WTC11 (cell line): Measurements from ENCODE around the gene CBR1. TPM values are rescaled to one million over a fixed set of nuclear protein-coding genes. Genes with fewer than 3 reads are reported as not detected.

Source experiments
- ATAC-seq: fragments of 200-7000 bp; cut with Tn5 transposase; 2 replicates; pipeline ENCODE4 v1.10.0; 2021; ENCODE audit warnings: mild to moderate bottlenecking, moderate library complexity
- CTCF ChIA-PET: fragments of 300-600 bp; sonication (Branson Sonifier 250); formaldehyde crosslinking; loops from one replicate; lab custom pipeline; 2021; ENCODE audit warnings: antibody characterized with exemption; lab: Charles Lee
- POLR2A ChIA-PET: fragments of 350-600 bp; sonication (Branson Sonifier 250); formaldehyde crosslinking; loops from one replicate; lab custom pipeline; 2021; ENCODE audit warnings: antibody characterized with exemption; lab: Charles Lee
- DNase-seq: peaks from one replicate; pipeline ENCODE4 v3.0.0; 2021; ENCODE audit warnings: low spot score
- H3K27ac Mint-ChIP-seq: 2 replicates; pipeline ENCODE4 v1.8.0; 2021; ENCODE audit warnings: mixed read lengths
- H3K27me3 Mint-ChIP-seq: 2 replicates; pipeline ENCODE4 v1.8.0; 2021; ENCODE audit warnings: low read depth, mild to moderate bottlenecking, moderate library complexity, mixed read lengths
- H3K36me3 Mint-ChIP-seq: 2 replicates; pipeline ENCODE4 v1.8.0; 2021; ENCODE audit warnings: mixed read lengths
- H3K4me1 Mint-ChIP-seq: 2 replicates; pipeline ENCODE4 v1.8.0; 2022; ENCODE audit warnings: mixed read lengths
- H3K4me3 Mint-ChIP-seq: 2 replicates; pipeline ENCODE4 v1.8.0; 2021; ENCODE audit warnings: mild to moderate bottlenecking, moderate library complexity, mixed read lengths
- H3K9me3 Mint-ChIP-seq: 2 replicates; pipeline ENCODE4 v1.8.0; 2021; ENCODE audit warnings: mixed read lengths
- ATF3 ChIP-seq: sonication (generic); formaldehyde crosslinking; conservative IDR thresholded peaks from 2 replicates; pipeline ENCODE4 v1.8.1; 2022; ENCODE audit warnings: mild to moderate bottlenecking, missing genetic modification reagents
- E2F4 ChIP-seq: sonication (generic); formaldehyde crosslinking; IDR thresholded peaks from 2 replicates; pipeline ENCODE4 v1.8.1; 2022; ENCODE audit warnings: low read depth, mild to moderate bottlenecking, moderate library complexity, missing genetic modification reagents, borderline replicate concordance
- FOXP4 ChIP-seq: sonication (generic); formaldehyde crosslinking; IDR thresholded peaks from 2 replicates; pipeline ENCODE4 v1.8.0; 2022; ENCODE audit warnings: mild to moderate bottlenecking, missing genetic modification reagents
- HMGXB4 ChIP-seq: sonication (generic); formaldehyde crosslinking; IDR thresholded peaks from 2 replicates; pipeline ENCODE4 v1.8.1; 2023; ENCODE audit warnings: mild to moderate bottlenecking, moderate library complexity, missing genetic modification reagents
- IRF2 ChIP-seq: sonication (generic); formaldehyde crosslinking; IDR thresholded peaks from 2 replicates; pipeline ENCODE4 v1.8.0; 2022; ENCODE audit warnings: low read depth, missing genetic modification reagents, borderline replicate concordance
- KAT7 ChIP-seq: sonication (generic); formaldehyde crosslinking; IDR thresholded peaks from 2 replicates; pipeline ENCODE4 v1.8.1; 2023; ENCODE audit warnings: missing genetic modification reagents, mild to moderate bottlenecking, borderline replicate concordance
- MXD4 ChIP-seq: fragments of 250-450 bp; sonication (Bioruptor Pico); IDR thresholded peaks from 2 replicates; pipeline ENCODE4 v1.8.0; 2021; ENCODE audit warnings: mild to moderate bottlenecking, moderate library complexity, borderline replicate concordance
- TEAD1 ChIP-seq: sonication (generic); formaldehyde crosslinking; IDR thresholded peaks from 2 replicates; pipeline ENCODE4 v1.8.0; 2022; ENCODE audit warnings: mild to moderate bottlenecking, missing genetic modification reagents
- USF1 ChIP-seq: sonication (generic); formaldehyde crosslinking; IDR thresholded peaks from 2 replicates; pipeline ENCODE4 v1.8.0; 2022; ENCODE audit warnings: mild to moderate bottlenecking, missing genetic modification reagents
- ZNF396 ChIP-seq: fragments of 250-450 bp; sonication (Bioruptor Pico); IDR thresholded peaks from 2 replicates; pipeline ENCODE4 v1.8.0; 2021; ENCODE audit warnings: mild to moderate bottlenecking, moderate library complexity, borderline replicate concordance
- ZNF671 ChIP-seq: fragments of 250-450 bp; sonication (Bioruptor Pico); IDR thresholded peaks from 2 replicates; pipeline ENCODE4 v1.8.0; 2021; ENCODE audit warnings: mild to moderate bottlenecking
- total RNA-seq: library from RNA; stranded (reverse); gene quantifications from 3 replicates; pipeline ENCODE4 v1.2.3, GENCODE V29; 2021

The CBR1 gene
- total RNA-seq, 1 experiment from 2014 or later: 167 TPM

GRCh38 chr21:36075171-36075570 is 5.3 kb downstream of the CBR1 start (continued):
- TF ChIP-seq FOXP4 (CRISPR knock-in tag) (no peak), ATF3 (CRISPR knock-in tag) (no peak)

- Mint-ChIP-seq H3K27ac (peak overlapping the region; percentile 46; the same call in 1 of the 2 replicates), H3K9me3 (0 out of 2 replicates have a peak, but pooled peaks cover 3% of the 10 kb centered on the region), H3K27me3 (no peaks in the 10 kb centered on the region; the same call in 1 of the 2 replicates)
- POLR2A ChIA-PET: no interaction called here
- CTCF ChIA-PET: interaction anchor here (1.7 to 2.9 kb wide), 2 partner anchors 12 to 29 kb away, joined by 5 to 9 read pairs; no protein-coding TSS in a partner anchor
- TF ChIP-seq TEAD1 (no peak), KAT7 (no peak), USF1 (no peak), MXD4 (CRISPR knock-in tag) (no peak), ZNF396 (CRISPR knock-in tag) (no peak)
- TF ChIP-seq, all 79 proteins: peak for 0
- Mint-ChIP-seq H3K4me3 (no peak overlapping the region), H3K36me3 (peaks cover 30% of the 10 kb centered on the region), H3K4me1 (peaks cover 61% of the 10 kb centered on the region)
- DNase-seq: no peak
- ATAC-seq: no peak
Observed at GRCh38 chr21:36075953-36076352, 6.1 kb downstream of the CBR1 start.

- ChIA-PET POLR2A (no interaction called here), CTCF (interaction anchor here (1.7 to 2.9 kb wide), 2 partner anchors 11 to 28 kb away, joined by 5 to 9 read pairs; no protein-coding TSS in a partner anchor)
- 0 out of 2 replicates have a peak, but pooled peaks cover 3% of the 10 kb centered on the region for H3K9me3 Mint-ChIP-seq
- DNase-seq: no peak
- peaks cover 19% of the 10 kb centered on the region for H3K36me3 Mint-ChIP-seq
- no peak overlapping the region for H3K27ac Mint-ChIP-seq
- H3K4me3 Mint-ChIP-seq: no peak overlapping the region
- TF ChIP-seq FOXP4 (CRISPR knock-in tag): no peak
- TF ChIP-seq E2F4 (CRISPR knock-in tag): no peak
- TF ChIP-seq IRF2: no peak
- no peak for TF ChIP-seq HMGXB4 (CRISPR knock-in tag)
- TF ChIP-seq ZNF671 (CRISPR knock-in tag): no peak
- no peak for ATAC-seq
- peaks cover 50% of the 10 kb centered on the region for H3K4me1 Mint-ChIP-seq
- H3K27me3 Mint-ChIP-seq: no peaks in the 10 kb centered on the region; the same call in 1 of the 2 replicates
Observed at GRCh38 chr21:36076878-36077655, 7.2 kb downstream of the CBR1 start.
